Stimulated activated CD8-positive, alpha-beta memory T cell treated with anti-CD3 and anti-CD28 coated beads, Interleukin-2, amount 100 ng/mL, for 48 hours (primary cell): ENCODE results near the gene COPZ2.
"Not testable (repeated sequence)": the region's sequence is repeated elsewhere in the genome, so short reads cannot be mapped to it uniquely, and the experiment has no call there.

Source experiments
- DNase-seq, 2 donors: peaks; one replicate each; pipeline ENCODE4 v3.0.0-alpha.2; 2020; ENCODE audit warnings: low read depth in 2 of 2

COPZ2 gene

GRCh38 chr17:48006936-48007709 lies 30.5 kb downstream of the COPZ2 start:
- DNase-seq: no peak

DNA sequence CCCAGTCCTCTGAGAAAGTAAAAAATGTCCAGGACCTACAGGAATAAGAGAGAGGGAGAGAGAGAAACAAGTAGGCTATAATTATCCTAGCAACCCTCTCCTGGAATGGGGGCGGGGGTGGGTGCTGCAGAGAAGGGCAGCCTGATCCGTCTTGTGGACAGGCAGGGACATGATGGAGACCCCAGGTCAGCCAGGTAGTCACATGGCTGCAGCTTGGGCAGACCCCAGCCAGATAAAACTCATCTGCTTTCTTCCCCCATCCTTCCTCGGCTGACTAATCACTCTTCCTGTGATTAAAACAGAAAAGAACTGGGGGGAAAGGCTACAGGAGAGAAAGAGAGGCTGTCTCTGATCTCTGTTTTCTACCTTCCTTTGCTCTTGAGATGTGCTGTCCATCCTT lies 32.6 kb downstream of the COPZ2 start:
- DNase-seq: no peak

- DNase-seq: no peak
Observed at GRCh38 chr17:48003417-48004151, 34.0 kb downstream of the COPZ2 start.

GRCh38 chr17:48002916-48003416 lies 34.6 kb downstream of the COPZ2 start:
- DNase-seq: no peak

DNA sequence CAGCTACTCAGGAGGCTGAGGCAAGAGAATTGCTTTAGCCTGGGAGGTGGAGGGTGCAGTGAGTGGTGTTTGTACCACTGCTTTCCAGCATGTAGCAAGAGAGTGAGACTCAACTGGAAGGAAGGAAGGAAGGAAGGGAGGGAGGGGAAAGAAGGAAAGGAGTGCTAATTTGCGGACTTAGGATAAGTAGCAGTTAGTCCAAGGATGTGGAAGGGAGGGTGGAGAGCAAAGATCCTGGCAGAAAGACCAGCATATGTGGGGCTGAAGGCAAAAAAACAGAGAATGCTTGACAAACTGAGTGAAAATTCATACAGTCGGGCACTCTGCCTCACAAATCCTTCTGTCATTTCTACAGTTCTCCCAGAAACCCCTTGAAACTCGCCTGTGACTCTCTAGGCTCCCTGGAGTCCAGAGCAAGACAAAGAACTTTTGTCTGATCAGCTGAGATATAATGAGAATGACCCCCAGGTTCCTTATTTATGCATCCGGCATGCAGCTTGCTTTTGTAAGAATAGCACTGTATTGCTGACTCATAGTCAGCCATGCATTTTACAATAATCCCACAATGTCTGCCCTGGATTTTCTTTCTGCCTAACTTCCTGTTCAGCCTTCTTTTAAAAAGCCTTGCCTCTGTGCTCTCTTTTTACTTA lies 35.2 kb downstream of the COPZ2 start:
- DNase-seq: no peak

- DNase-seq: not testable (repeated sequence)
Observed at GRCh38 chr17:48001657-48002056, 35.9 kb downstream of the COPZ2 start.

- no peak for DNase-seq
Observed at GRCh38 chr17:48001197-48001596, 36.4 kb downstream of the COPZ2 start.

DNA sequence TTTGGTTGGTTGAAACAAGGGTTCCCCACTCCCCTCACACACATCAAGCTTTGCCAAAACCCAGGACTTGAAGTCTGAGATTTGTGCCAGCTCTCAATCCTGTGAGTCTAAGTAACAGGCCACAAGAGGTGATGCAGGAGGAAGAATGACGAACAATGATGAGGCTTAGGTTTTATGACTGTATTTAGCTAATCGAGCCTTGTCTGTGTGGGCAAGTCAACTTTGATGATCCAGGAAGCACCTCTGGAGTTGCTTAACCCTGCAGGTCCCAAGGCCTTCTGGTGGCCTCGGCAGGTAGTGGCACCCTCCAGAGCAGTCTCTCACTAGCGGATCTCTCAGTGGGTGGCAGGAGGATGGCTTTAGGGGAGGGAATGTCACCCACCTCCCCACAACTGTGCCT lies 38.0 kb downstream of the COPZ2 start:
- DNase-seq: no peak

DNA sequence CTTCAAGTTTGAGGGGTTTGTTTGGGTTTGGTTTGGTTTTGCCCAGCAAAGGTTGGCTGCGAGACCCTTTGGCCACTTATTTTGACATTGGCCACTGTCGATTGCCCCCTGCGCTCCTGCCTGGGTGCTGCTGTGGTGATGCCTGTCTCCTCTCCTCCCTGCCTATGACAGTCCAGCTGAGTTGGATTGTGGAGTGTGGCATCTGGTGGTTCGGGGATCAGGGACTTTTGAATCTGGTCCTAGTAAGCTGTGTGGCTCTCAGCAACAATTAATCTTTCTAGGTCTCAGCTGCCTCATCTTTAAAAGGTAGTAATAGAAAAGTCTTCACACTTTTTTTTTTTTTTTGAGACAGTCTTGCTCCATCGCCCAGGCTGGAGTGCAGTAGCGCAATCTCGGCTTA lies 39.6 kb downstream of the COPZ2 start:
- DNase-seq: no peak

GRCh38 chr17:47997586-47997985 lies 40.0 kb downstream of the COPZ2 start:
- no peak for DNase-seq

DNA sequence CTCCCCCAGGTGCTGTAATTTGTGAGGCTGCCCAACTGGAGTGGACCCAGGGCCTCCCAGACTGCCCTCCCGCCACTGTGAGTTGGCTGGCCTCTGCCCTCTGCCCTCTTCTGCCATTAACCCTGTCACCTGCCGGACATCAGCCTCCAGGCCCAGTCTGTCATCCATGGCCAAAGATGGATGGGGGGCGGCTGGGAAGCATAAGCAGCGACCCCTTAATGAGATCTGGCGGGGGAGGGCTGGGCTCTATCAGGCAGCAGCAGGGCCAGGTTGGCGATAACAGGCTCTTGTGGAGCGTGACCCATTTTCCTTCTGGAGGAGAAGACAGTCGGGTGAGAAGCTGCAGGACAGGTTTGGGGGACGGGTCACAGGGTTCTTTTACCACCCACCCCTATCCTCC lies 41.4 kb downstream of the COPZ2 start:
- DNase-seq: no peak

GRCh38 chr17:47995241-47995935 lies 42.2 kb downstream of the COPZ2 start:
- no peak for DNase-seq

DNA sequence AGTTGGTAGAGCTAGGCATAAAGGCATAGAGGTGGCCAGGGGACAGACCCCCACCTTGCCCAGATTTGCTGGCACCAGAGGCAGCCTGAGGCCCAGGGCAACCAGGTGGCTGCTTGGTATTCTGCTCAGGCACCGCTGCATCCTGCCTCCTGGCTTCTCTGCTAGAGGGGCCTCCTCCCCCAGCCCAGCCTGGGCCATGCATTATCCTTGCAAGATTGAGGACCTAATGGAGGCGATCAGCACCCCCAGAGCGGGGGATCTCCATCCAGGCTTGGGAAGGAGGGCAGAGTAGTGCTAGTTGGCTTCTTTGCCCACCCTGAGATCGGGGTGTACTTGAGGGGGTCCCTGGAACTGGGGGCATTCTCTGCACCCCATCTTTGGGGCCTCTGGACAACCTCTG lies 42.9 kb downstream of the COPZ2 start:
- DNase-seq: no peak

GRCh38 chr17:47993964-47994363 lies 43.6 kb downstream of the COPZ2 start:
- DNase-seq: no peak

DNA sequence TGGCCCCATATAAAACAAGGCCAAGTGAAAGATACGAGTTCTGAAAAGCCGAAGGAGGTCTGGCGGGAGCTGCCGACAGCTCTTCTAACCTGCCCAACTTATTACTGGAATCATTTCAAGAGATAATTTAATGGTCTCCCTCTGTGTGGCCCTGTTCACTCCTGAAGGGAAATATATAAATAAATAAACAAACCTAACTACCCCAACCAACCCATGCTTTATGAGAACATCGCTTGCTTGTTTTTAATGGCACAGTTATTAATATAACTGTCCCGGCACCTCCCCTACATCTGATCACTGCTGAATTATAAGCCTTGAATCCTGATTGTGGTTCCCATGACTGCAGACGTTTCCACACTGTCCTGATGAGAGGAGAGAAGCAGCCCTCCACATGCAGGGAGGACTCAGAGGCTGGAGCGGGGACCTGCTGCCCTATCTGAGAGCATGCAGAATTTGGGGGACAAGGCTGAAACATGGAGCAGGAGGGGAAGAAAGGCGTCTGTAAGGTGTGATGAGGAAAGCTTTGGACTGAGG lies 44.5 kb downstream of the COPZ2 start:
- no peak for DNase-seq

DNA sequence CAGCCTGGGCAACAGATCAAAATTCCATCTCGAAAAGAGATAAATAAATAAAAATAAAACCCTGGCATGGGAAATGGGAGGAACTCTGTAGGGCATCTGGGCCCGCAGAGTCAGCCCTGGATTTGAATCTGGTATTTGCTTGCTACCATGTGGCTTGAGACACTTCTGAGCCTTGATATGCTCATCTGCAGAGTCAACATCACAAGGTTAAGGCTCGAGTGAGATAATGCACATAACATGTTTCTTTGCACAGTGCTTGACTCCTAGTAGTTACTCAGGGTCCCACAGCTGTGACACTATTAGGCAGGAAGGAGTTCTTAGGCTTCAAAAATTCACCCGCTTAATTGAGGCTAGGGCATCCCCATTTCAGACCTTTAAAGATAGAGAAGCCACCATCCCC lies 45.4 kb downstream of the COPZ2 start:
- no peak for DNase-seq

DNA sequence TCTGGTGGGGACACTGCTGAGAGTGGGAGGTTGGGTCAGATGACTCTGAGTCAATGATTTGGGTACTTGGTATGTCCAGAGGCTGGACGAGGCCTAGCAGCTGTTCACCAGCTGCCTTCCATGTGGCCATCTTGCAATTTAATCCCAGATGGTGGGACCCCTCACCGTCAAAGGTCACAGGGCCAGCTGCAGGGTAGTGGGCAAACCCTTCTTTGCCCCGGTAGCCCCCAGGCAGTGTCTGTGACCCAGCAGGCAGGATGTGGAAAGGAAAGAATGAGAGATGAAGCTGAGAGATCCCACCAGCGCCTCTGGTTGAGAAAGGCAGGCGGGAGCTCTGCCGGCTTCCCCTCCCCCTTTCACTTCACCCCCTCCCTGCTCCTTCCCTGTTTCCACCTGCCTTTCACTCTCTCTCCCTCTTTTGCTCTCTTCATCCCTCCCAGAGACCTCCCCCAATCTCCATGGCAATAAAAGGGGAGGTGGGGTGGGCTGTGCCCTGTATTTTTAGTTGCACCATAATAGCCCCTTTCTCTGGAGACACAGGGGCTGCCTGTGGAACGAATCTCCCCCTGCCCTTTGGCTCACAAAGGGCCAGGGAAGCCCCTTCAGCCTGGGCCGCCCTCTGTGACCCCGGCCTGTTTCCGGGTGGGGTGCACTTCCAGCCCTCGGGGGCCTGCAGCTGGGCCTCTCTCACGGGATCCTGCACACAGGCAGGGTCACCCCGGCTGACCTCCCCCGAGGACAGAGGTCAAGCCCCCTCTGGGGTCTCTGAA lies 46.5 kb downstream of the COPZ2 start:
- no peak for DNase-seq

DNA sequence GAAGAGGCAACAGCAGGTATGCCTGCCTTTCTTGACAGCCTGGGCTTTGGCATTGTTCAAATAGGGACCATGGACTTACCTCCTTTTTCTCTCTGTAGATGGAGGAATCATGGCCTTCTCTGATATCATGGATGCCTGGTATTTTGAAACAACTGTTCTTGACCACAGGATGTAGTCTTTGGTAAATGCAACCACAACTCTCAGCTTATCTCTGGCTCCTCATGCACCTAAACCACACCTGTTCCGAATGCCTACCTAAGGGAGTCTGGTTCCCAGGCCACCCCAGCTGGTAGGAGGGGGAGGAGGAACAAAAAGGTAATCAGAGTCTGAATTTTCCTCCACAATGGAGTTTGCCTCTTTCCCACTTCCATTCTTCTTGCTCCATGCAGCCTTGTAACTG lies 47.9 kb downstream of the COPZ2 start:
- no peak for DNase-seq

DNA sequence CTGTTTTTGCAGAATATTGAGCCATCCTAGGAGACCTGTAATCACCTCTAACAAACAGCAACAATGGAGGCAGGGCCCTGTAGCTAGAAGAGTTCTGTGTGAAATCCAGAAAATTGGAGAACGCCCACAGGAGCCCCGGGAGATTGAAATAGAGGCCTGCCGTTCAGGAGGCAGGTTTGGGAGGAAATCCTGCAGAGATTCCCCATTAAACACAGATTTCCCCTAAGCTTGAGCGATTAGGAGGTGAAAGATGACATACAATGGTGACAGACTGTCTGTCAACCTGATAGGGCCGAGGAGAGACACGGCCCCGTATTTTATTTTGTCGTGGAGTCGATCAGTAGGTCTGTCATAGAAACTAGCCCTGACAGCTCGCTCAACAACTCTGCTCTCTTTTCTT lies 48.4 kb downstream of the COPZ2 start:
- no peak for DNase-seq

GRCh38 chr17:47988445-47988844 lies 49.2 kb downstream of the COPZ2 start:
- not testable (repeated sequence) for DNase-seq

GRCh38 chr17:47987240-47987835 lies 50.3 kb downstream of the COPZ2 start:
- no peak for DNase-seq
